Glutamatergic neuron (in vitro differentiated cells): ENCODE data around the gene HOXB2. TPM values are rescaled to one million over a fixed set of nuclear protein-coding genes. Genes with fewer than 3 reads are reported as not detected.

Source experiments
- DNase-seq: peaks from one replicate; pipeline ENCODE4 v3.0.0; 2022
- H3K27ac Mint-ChIP-seq: one replicate; pipeline ENCODE4 v1.8.0; 2020; ENCODE audit warnings: mild to moderate bottlenecking, mixed read lengths, inconsistent platforms; ENCODE audit not compliant: unreplicated experiment
- H3K27me3 Mint-ChIP-seq: one replicate; pipeline ENCODE4 v1.8.0; 2020; ENCODE audit warnings: mild to moderate bottlenecking, moderate library complexity, mixed read lengths, inconsistent platforms; ENCODE audit not compliant: unreplicated experiment
- H3K36me3 Mint-ChIP-seq: one replicate; pipeline ENCODE4 v1.8.0; 2020; ENCODE audit warnings: mild to moderate bottlenecking, mixed read lengths, inconsistent platforms; ENCODE audit not compliant: unreplicated experiment
- H3K4me1 Mint-ChIP-seq: one replicate; pipeline ENCODE4 v1.8.0; 2020; ENCODE audit warnings: mild to moderate bottlenecking, low read depth, mixed read lengths, inconsistent platforms; ENCODE audit not compliant: unreplicated experiment
- H3K4me3 Mint-ChIP-seq: one replicate; pipeline ENCODE4 v1.8.0; 2020; ENCODE audit warnings: mild to moderate bottlenecking, mixed read lengths, inconsistent platforms; ENCODE audit not compliant: unreplicated experiment
- H3K9me3 Mint-ChIP-seq: one replicate; pipeline ENCODE4 v1.8.0; 2020; ENCODE audit warnings: mild to moderate bottlenecking, moderate library complexity, mixed read lengths, inconsistent platforms; ENCODE audit not compliant: unreplicated experiment
- total RNA-seq: library from RNA; stranded (reverse); fragmentation: NEBNext Ultra II Directional; extraction: Animal tissue kit (Norgen Biotek cat#: 25700); gene quantifications from one replicate; pipeline ENCODE4 v1.2.1, GENCODE V29; 2021; ENCODE audit not compliant: unreplicated experiment
- TF ChIP-seq, protein P1 (sequence below): fragments of 200-600 bp; sonication (generic); IDR thresholded peaks from one replicate; pipeline ENCODE4 v1.5.0; 2021; ENCODE audit not compliant: partially characterized antibody, unreplicated experiment

Gene HOXB2
- total RNA-seq, 1 donor from 2014 or later, result 12.7 TPM

GRCh38 chr17:48576479-48577309 lies 31.8 kb upstream of the HOXB2 start:
- DNase-seq, result no peak
- TF ChIP-seq, protein P1, sequence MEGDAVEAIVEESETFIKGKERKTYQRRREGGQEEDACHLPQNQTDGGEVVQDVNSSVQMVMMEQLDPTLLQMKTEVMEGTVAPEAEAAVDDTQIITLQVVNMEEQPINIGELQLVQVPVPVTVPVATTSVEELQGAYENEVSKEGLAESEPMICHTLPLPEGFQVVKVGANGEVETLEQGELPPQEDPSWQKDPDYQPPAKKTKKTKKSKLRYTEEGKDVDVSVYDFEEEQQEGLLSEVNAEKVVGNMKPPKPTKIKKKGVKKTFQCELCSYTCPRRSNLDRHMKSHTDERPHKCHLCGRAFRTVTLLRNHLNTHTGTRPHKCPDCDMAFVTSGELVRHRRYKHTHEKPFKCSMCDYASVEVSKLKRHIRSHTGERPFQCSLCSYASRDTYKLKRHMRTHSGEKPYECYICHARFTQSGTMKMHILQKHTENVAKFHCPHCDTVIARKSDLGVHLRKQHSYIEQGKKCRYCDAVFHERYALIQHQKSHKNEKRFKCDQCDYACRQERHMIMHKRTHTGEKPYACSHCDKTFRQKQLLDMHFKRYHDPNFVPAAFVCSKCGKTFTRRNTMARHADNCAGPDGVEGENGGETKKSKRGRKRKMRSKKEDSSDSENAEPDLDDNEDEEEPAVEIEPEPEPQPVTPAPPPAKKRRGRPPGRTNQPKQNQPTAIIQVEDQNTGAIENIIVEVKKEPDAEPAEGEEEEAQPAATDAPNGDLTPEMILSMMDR, result no peak
- Mint-ChIP-seq H3K9me3 (peaks cover 17% of the 10 kb centered on the region), H3K4me1 (no peaks in the 10 kb centered on the region), H3K4me3 (no peak overlapping the region), H3K27me3 (peaks cover 53% of the 10 kb centered on the region), H3K36me3 (no peaks in the 10 kb centered on the region), H3K27ac (no peak overlapping the region)

- Mint-ChIP-seq H3K27me3 (peaks cover 54% of the 10 kb centered on the region), H3K4me1 (no peaks in the 10 kb centered on the region), H3K9me3 (peaks cover 17% of the 10 kb centered on the region), H3K4me3 (no peak overlapping the region), H3K36me3 (no peaks in the 10 kb centered on the region), H3K27ac (no peak overlapping the region)
- TF ChIP-seq, protein P1, result no peak
- DNase-seq, result no peak
Measured at GRCh38 chr17:48575673-48576478, 31.0 kb upstream of the HOXB2 start.

DNA sequence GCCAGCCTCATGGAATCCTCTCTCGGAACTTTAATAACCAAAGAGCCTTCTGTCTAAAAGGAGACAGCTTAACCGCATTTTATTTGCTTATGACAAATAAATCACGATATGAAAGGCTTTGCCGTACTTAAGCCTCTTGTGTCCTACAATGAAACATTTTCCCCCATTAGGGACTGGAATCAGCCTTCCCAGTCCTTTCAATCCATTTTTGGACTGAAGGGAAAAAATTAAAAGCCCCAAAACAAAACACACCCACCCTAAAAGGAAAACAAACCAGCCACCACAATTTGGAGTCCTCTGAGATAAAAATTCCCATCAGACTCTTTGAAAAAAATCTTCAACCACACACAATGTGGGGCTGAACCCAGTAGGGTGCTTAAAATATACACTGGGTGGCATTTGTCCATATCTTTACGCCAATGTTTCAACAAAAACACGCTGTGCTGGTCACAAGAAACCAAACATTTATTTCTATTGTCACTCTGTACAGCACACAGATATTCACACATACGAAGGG lies 30.2 kb upstream of the HOXB2 start:
- peaks cover 51% of the 10 kb centered on the region for H3K27me3 Mint-ChIP-seq
- TF ChIP-seq, protein P1, result no peak
- H3K4me1 Mint-ChIP-seq, result no peaks in the 10 kb centered on the region

DNA sequence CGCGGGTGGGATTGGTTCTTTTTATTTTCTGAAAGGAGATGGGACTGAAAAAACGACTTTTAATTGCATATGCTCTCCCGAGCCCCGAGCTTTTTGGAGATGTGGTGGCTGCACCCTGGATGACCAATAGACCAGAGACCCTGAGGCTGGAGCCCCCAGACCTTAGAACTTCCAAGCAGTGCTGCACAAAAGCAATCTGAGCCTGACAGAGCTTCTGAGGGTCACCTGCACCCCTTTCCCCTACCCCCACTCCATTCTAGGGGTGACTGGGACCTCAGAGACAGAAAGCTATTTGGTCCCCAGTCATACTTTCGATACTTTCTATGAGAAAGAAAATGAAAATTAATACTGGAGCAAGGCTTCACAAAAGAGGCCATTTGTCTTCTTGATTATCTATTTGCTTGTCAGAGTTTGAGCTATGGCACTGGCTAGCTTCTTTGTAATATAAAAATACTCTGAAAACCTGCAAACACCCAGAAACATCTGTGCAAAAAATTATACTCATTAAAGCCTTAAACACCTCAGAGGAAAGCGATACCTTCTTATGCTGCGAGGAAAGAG lies 29.7 kb upstream of the HOXB2 start:
- no peaks in the 10 kb centered on the region for H3K36me3 Mint-ChIP-seq
- TF ChIP-seq, protein P1, result no peak
- peaks cover 15% of the 10 kb centered on the region for H3K9me3 Mint-ChIP-seq
- no peaks in the 10 kb centered on the region for H3K4me1 Mint-ChIP-seq
- DNase-seq, result no peak
- H3K27ac Mint-ChIP-seq, result no peak overlapping the region
- no peak overlapping the region for H3K4me3 Mint-ChIP-seq
- H3K27me3 Mint-ChIP-seq, result peaks cover 47% of the 10 kb centered on the region

More for the DNA sequence above, 30.2 kb upstream of the HOXB2 start:
- H3K9me3 Mint-ChIP-seq, result peaks cover 17% of the 10 kb centered on the region
- no peak for DNase-seq
- no peaks in the 10 kb centered on the region for H3K36me3 Mint-ChIP-seq
- H3K4me3 Mint-ChIP-seq, result no peak overlapping the region
- no peak overlapping the region for H3K27ac Mint-ChIP-seq
